ENCODE data around the gene TLCD3B. TPM values are rescaled to one million over a fixed set of nuclear protein-coding genes. Genes with fewer than 3 reads are reported as not detected.

The TLCD3B gene
- total RNA-seq, 2 experiments from 2014 or later, result 3.5 to 3.6 TPM

DNA sequence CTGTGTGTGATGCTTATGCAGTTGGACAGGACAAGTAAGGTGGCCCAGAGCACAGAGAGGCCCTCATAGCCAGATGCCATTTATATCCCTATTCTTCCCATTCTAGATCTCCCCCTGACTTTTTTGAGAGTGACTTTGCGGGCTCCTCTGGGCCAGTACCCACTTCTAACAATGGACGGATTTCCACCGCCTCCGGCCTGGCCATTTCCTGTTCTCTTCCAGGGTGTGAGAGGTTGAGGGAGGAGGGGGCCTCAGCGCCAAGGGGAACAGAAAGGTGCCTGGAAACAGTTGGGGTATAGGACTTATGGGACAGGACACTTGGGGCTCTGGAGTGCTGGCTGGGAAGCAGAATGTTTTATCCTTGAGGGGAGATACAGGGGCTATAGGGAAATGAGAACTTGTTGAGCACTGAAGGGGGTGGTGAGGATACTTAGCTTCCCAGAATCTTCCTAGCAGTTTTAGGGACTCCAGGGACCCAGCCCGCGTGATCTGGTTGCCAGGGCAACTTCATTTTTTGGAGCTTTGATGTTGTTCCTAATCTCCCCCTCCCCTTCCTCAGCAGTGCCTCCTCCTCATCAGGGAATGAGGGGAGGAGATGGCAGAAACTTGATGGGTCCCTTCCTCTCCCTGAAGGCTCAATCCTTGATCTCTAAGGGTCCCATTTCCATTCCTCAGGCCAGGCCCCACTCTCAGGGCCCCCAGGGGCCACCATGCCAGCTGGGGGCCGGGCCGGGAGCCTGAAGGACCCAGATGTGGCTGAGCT lies 53.8 kb downstream of the TLCD3B start:
- peaks cover 23% of the 10 kb centered on the region for H3K36me3 Mint-ChIP-seq (ENCODE audit: low read depth)
- ATAC-seq (no peak), DNase-seq (no peak)
- H3K4me3 Mint-ChIP-seq, result no peak overlapping the region
- H3K27ac Mint-ChIP-seq, result no peak overlapping the region
- ChIA-PET CTCF (interaction anchor here (1.2 kb wide), 1 partner anchor 161 kb away, joined by 4 read pairs; the partner anchor contains the start of gene PAGR1), POLR2A (interaction anchor here (8.9 kb wide), 1 partner anchor 17 kb away, joined by 74 read pairs; the partner anchor contains the start of genes HIRIP3 and INO80E)
- intact Hi-C loops (cut with micrococcal nuclease), result no loop called here
- TF ChIP-seq, protein P1, sequence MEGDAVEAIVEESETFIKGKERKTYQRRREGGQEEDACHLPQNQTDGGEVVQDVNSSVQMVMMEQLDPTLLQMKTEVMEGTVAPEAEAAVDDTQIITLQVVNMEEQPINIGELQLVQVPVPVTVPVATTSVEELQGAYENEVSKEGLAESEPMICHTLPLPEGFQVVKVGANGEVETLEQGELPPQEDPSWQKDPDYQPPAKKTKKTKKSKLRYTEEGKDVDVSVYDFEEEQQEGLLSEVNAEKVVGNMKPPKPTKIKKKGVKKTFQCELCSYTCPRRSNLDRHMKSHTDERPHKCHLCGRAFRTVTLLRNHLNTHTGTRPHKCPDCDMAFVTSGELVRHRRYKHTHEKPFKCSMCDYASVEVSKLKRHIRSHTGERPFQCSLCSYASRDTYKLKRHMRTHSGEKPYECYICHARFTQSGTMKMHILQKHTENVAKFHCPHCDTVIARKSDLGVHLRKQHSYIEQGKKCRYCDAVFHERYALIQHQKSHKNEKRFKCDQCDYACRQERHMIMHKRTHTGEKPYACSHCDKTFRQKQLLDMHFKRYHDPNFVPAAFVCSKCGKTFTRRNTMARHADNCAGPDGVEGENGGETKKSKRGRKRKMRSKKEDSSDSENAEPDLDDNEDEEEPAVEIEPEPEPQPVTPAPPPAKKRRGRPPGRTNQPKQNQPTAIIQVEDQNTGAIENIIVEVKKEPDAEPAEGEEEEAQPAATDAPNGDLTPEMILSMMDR (IDR thresholded peaks at IDR 0.05), result no peak
- H3K9me3 Mint-ChIP-seq, result peaks cover 6% of the 10 kb centered on the region
- no peaks in the 10 kb centered on the region for H3K27me3 Mint-ChIP-seq
- H3K4me1 Mint-ChIP-seq (ENCODE audit: low read depth), result peaks cover 30% of the 10 kb centered on the region

DNA sequence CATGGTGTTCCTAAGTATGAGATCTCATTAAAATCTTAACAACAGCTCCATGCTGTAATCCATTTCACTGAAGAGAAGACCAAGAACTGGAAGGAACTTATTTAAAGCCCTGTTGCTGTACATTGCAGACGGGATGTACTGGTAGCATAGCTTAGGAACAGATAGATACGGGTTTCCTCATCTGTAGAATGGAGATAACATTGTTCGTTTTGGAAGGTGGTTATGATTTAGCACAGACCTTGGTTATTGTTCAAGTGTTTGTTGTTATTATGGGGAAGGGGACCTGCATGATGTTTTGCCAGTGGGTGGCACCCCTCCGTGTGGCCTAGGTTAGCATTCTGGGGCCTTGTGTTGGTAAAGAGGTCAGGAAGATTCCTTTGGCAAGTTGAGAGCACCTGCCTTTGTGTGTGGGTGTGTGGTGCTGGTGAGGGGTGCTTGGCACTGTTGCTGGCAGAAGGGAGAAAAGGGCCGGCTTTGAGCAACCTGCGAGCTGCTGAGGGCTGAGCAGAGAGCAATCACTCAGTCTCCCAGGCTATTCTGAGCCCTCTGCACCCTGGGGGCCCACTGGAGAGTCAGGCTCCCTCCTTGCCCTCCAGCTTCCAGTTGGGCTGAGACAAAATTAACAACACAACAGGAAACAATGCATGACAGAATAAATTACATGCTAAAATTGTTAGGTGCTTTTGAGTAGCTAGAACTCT lies 55.1 kb downstream of the TLCD3B start:
- Mint-ChIP-seq H3K9me3 (peaks cover 6% of the 10 kb centered on the region), H3K27ac (peak overlapping the region; percentile 37), H3K4me3 (peak overlapping the region; percentile 80), H3K4me1 (ENCODE audit: low read depth) (peaks cover 30% of the 10 kb centered on the region), H3K36me3 (ENCODE audit: low read depth) (peaks cover 23% of the 10 kb centered on the region), H3K27me3 (no peaks in the 10 kb centered on the region)
- TF ChIP-seq, protein P1 (IDR thresholded peaks at IDR 0.05), result no peak
- peak; percentile 14 for DNase-seq
- intact Hi-C loops (cut with micrococcal nuclease), result no loop called here
- ATAC-seq, result no peak
- ChIA-PET POLR2A (interaction anchor here (1.1 to 8.9 kb wide), 3 partner anchors 10 to 27 kb away, joined by 3 to 74 read pairs (median 3); partner anchors contain the start of genes HIRIP3 and INO80E), CTCF (interaction anchor here (1.2 to 1.4 kb wide), 3 partner anchors 51 to 160 kb away, joined by 3 to 5 read pairs (median 4); partner anchors contain the start of gene PAGR1)

DNA sequence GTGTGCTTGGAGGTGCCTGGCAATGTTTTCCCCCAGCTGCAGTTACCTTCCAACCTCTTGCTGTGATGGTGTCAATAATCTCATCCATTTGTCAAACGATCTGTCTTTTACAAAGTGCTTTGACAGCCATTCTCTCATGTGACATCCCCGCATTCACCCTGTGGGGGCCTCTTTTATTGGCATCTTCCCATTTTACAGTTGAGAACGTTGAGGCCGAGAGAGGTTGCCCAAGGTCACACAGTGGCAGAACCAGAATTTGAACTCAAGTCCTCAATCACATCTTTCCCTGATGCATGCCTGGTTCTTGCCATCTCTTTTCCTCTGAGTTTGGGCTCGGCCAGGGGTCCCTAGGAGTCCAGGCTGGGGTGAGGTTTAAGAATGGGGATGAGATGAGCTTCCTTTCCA lies 55.9 kb downstream of the TLCD3B start:
- DNase-seq (no peak), ATAC-seq (no peak)
- peak overlapping the region; percentile 53 for H3K27ac Mint-ChIP-seq
- H3K27me3 Mint-ChIP-seq, result no peaks in the 10 kb centered on the region
- ChIA-PET CTCF (interaction anchor here (0.6 to 2.7 kb wide), 5 partner anchors 11 to 127 kb away, joined by 3 to 8 read pairs (median 3); no protein-coding TSS in a partner anchor), POLR2A (interaction anchor here (1.3 to 8.9 kb wide), 3 partner anchors 10 to 20 kb away, joined by 3 to 74 read pairs (median 19); partner anchors contain the start of genes HIRIP3, INO80E and TMEM219)
- intact Hi-C loops (cut with micrococcal nuclease), result no loop called here
- TF ChIP-seq, protein P1 (IDR thresholded peaks at IDR 0.05), result no peak
- H3K4me1 Mint-ChIP-seq (ENCODE audit: low read depth), result peaks cover 30% of the 10 kb centered on the region
- H3K4me3 Mint-ChIP-seq, result peak overlapping the region; percentile 80
- peaks cover 23% of the 10 kb centered on the region for H3K36me3 Mint-ChIP-seq (ENCODE audit: low read depth)
- H3K9me3 Mint-ChIP-seq, result peaks cover 6% of the 10 kb centered on the region

Other genes starting within 250 kb of the TLCD3B start
- gene KIF22, start 240.5 kb downstream of the TLCD3B start, total RNA-seq, result 100 to 1,000 TPM; 160 to 165 TPM
- gene MAZ, start 224.7 kb downstream of the TLCD3B start, total RNA-seq, result 100 to 1,000 TPM; 380 to 382 TPM
- 1 to 10 TPM; 1.5 to 2.0 TPM for gene PRRT2, start 219.1 kb downstream of the TLCD3B start, total RNA-seq
- gene PAGR1, start 215.1 kb downstream of the TLCD3B start, total RNA-seq, result 10 to 100 TPM; 26.8 to 29.0 TPM
- gene MVP, start 210.8 kb downstream of the TLCD3B start, total RNA-seq, result 10 to 100 TPM; 32.5 to 33.2 TPM
- 10 to 100 TPM; 30.2 to 35.4 TPM for gene CDIPT, start 168.0 kb downstream of the TLCD3B start, total RNA-seq
- gene SEZ6L2, start 131.7 kb downstream of the TLCD3B start, total RNA-seq, result under 1 TPM; 0.11 to 0.13 TPM
- 1 to 10 TPM; 2.0 to 2.1 TPM for gene ASPHD1, start 130.8 kb downstream of the TLCD3B start, total RNA-seq
- gene KCTD13, start 105.0 kb downstream of the TLCD3B start, total RNA-seq, result 10 to 100 TPM; 35.2 to 35.3 TPM
- 10 to 100 TPM; 31.9 to 34.9 TPM for gene TMEM219, start 69.2 kb downstream of the TLCD3B start, total RNA-seq
- 10 to 100 TPM; 25.0 to 25.9 TPM for gene TAOK2, start 57.4 kb downstream of the TLCD3B start, total RNA-seq
- 10 to 100 TPM; 35.2 to 36.4 TPM for gene HIRIP3, start 35.7 kb downstream of the TLCD3B start, total RNA-seq
- gene INO80E, start 35.0 kb downstream of the TLCD3B start, total RNA-seq, result 10 to 100 TPM; 75.9 to 79.1 TPM
- 1 to 10 TPM in 1 of 2 experiments, under 1 TPM in 1; 0.68 to 1.8 TPM for gene DOC2A, start 20.2 kb downstream of the TLCD3B start, total RNA-seq
- not detected for gene C16orf92, start 8.1 kb downstream of the TLCD3B start, total RNA-seq
- 1,000 to 10,000 TPM; 3,042 to 3,081 TPM for gene ALDOA, start 34.5 kb upstream of the TLCD3B start, total RNA-seq
- gene PPP4C, start 44.7 kb upstream of the TLCD3B start, total RNA-seq, result 100 to 1,000 TPM; 116 to 121 TPM
- gene TBX6, start 60.7 kb upstream of the TLCD3B start, total RNA-seq, result 1 to 10 TPM; 2.5 TPM
- 10 to 100 TPM; 17.7 to 19.5 TPM for gene YPEL3, start 64.9 kb upstream of the TLCD3B start, total RNA-seq
- 1 to 10 TPM; 4.5 to 5.7 TPM for gene GDPD3, start 82.3 kb upstream of the TLCD3B start, total RNA-seq
- 10 to 100 TPM; 57.6 to 60.1 TPM for gene MAPK3, start 91.9 kb upstream of the TLCD3B start, total RNA-seq
- 1,000 to 10,000 TPM; 1,130 to 1,151 TPM for gene CORO1A, start 152.3 kb upstream of the TLCD3B start, total RNA-seq
- gene BOLA2B, start 162.4 kb upstream of the TLCD3B start, total RNA-seq, result 100 to 1,000 TPM; 248 to 254 TPM
- 100 to 1,000 TPM; 116 to 129 TPM for gene SLX1A, start 162.6 kb upstream of the TLCD3B start, total RNA-seq
- gene SULT1A3, start 168.0 kb upstream of the TLCD3B start, total RNA-seq, result 10 to 100 TPM; 14.8 to 18.0 TPM
- 10 to 100 TPM; 14.7 to 20.7 TPM for gene NPIPB13, start 217.2 kb upstream of the TLCD3B start, total RNA-seq